Esophagus squamous epithelium (tissue), 5 donors: ENCODE measurements around the gene CDH20. TPM values are rescaled to one million over a fixed set of nuclear protein-coding genes. Genes with fewer than 3 reads are reported as not detected.

Experiments used
- DNase-seq: peaks from one replicate; lab custom pipeline; 2025; lab: John Stamatoyannopoulos, UW
- H3K27ac ChIP-seq, 4 donors: fragments of 200-600 bp; sonication (generic); one replicate each; pipeline ENCODE4 v1.5.1; 2016 to 2019; ENCODE audit warnings: mild to moderate bottlenecking in 1 of 4
- H3K27me3 ChIP-seq, 4 donors: fragments of 200-600 bp; sonication (generic); 1 replicate in 3 of 4; 2 replicates in 1 of 4; pipeline versions ENCODE4 v1.5.1 to v1.6.0; 2017 to 2021; ENCODE audit warnings: antibody characterized with exemption in 1 of 4
- H3K36me3 ChIP-seq, 3 donors: fragments of 200-600 bp; sonication (generic); one replicate each; pipeline ENCODE4 v1.5.1; 2016 to 2019
- H3K4me1 ChIP-seq, 3 donors: fragments of 200-600 bp; sonication (generic); one replicate each; pipeline ENCODE4 v1.5.1; 2017 to 2019
- H3K4me3 ChIP-seq, 4 donors: fragments of 200-600 bp; sonication (generic); 1 replicate in 3 of 4; 2 replicates in 1 of 4; pipeline ENCODE4 v1.5.1; 2016 to 2019; ENCODE audit warnings: mild to moderate bottlenecking in 2 of 4, moderate library complexity in 1 of 4
- H3K9me3 ChIP-seq, 3 donors: fragments of 200-600 bp; sonication (generic); one replicate each; pipeline ENCODE4 v1.5.1; 2016 to 2019
- POLR2A ChIP-seq, 4 donors: fragments of 450-650 bp; IDR thresholded peaks; one replicate each; pipeline ENCODE4 v1.6.1; 2017; ENCODE audit warnings: antibody characterized with exemption in 4 of 4, mild to moderate bottlenecking in 4 of 4, moderate library complexity in 3 of 4
- WGBS, 2 donors: methylation state at CpG; one replicate each; pipeline ENCODE4 v1.1.5; 2018; 5-methylcytosine and 5-hydroxymethylcytosine counted together
- intact Hi-C: fragments of 100-400 bp; cut with DNase I; formaldehyde crosslinking; loops from one replicate; pipeline ENCODE4 v1.15.0; 2022
- total RNA-seq, 4 donors: library from RNA; depleted of rRNA; stranded (reverse); fragments of >200 nt; gene quantifications; one replicate each; pipeline ENCODE4 v1.1.0, GENCODE V29; 2016
- TF ChIP-seq, protein P1 (sequence below), 6 experiments: fragments of 450-650 bp in 4 of 6; fragments of 200-600 bp in 2 of 6; sonication (generic) in 2 of 6; IDR thresholded peaks; one replicate each; pipeline ENCODE4 v1.5.1; 2016 to 2019; ENCODE audit warnings: antibody characterized with exemption in 6 of 6, mild to moderate bottlenecking in 4 of 6, moderate library complexity in 4 of 6
- donor health status: DM: yes; HTN: yes; CAD: no.

The CDH20 gene
- total RNA-seq, 4 donors from 2014 or later, result 0.23 to 3.4 TPM; not detected in 2

DNA sequence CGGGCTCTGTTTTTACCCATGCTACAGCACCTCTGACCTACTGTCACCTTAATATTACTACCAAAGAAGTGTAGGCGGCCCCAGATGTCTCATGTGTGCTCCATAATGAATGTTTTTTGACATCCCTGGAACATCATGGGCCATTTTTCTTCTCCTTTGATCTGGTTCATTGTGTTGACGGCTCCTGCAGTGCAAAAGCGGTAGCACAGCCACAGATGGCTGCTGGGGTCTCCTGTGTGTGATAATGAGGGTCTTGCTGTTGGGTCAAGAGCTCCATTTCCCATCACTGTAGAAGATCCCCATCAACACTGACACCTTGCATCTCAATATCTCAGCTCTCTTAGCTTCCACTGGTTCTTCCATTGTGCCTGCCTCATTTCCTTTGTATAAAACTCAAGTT is 95.0 kb downstream of the CDH20 start:
- H3K36me3 ChIP-seq, result no peaks in the 10 kb centered on the region
- H3K27me3 ChIP-seq, result no peaks in the 10 kb centered on the region
- no peaks in the 10 kb centered on the region for H3K9me3 ChIP-seq
- intact Hi-C loops, result no loop called here
- H3K4me1 ChIP-seq, result no peaks in the 10 kb centered on the region
- H3K4me3 ChIP-seq, result no peak overlapping the region
- no peak overlapping the region for H3K27ac ChIP-seq
- TF ChIP-seq, protein P1, sequence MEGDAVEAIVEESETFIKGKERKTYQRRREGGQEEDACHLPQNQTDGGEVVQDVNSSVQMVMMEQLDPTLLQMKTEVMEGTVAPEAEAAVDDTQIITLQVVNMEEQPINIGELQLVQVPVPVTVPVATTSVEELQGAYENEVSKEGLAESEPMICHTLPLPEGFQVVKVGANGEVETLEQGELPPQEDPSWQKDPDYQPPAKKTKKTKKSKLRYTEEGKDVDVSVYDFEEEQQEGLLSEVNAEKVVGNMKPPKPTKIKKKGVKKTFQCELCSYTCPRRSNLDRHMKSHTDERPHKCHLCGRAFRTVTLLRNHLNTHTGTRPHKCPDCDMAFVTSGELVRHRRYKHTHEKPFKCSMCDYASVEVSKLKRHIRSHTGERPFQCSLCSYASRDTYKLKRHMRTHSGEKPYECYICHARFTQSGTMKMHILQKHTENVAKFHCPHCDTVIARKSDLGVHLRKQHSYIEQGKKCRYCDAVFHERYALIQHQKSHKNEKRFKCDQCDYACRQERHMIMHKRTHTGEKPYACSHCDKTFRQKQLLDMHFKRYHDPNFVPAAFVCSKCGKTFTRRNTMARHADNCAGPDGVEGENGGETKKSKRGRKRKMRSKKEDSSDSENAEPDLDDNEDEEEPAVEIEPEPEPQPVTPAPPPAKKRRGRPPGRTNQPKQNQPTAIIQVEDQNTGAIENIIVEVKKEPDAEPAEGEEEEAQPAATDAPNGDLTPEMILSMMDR (IDR thresholded peaks at IDR 0.05), result no peak
- no peak for TF ChIP-seq POLR2A (IDR thresholded peaks at IDR 0.05)
- no peak for DNase-seq
- 65 to 69% methylated on average over 4 of the region's 4 CpGs for WGBS, 2 donors

DNA sequence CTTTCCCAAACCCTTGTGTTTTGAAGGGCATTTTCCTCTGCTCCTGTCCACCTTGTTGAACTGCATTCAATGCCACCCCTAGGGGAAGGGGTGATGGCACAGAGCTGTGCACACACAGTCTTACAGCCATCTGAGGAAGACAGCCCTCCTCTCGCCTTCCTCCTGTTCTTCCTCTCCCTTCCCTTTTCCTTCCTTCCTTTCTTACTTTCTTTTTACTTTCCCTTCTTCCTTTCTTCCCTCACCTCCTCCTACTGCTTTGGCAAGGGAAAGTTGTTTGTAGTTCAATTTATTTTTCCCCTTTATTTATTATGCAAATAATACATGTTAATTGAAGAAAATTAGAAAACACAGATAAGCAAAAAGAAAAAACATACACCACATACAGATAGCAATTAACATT is 99.4 kb downstream of the CDH20 start:
- Histone ChIP-seq H3K27me3 (no peaks in the 10 kb centered on the region), H3K4me1 (no peaks in the 10 kb centered on the region), H3K9me3 (no peaks in the 10 kb centered on the region), H3K27ac (no peak overlapping the region), H3K36me3 (no peaks in the 10 kb centered on the region), H3K4me3 (no peak overlapping the region)
- 73 to 81% methylated on average over 1 of the region's 1 CpG for WGBS, 2 donors
- no peak for DNase-seq
- TF ChIP-seq, protein P1 (IDR thresholded peaks at IDR 0.05), result no peak
- no peak for TF ChIP-seq POLR2A (IDR thresholded peaks at IDR 0.05)
- intact Hi-C loops, result no loop called here

DNA sequence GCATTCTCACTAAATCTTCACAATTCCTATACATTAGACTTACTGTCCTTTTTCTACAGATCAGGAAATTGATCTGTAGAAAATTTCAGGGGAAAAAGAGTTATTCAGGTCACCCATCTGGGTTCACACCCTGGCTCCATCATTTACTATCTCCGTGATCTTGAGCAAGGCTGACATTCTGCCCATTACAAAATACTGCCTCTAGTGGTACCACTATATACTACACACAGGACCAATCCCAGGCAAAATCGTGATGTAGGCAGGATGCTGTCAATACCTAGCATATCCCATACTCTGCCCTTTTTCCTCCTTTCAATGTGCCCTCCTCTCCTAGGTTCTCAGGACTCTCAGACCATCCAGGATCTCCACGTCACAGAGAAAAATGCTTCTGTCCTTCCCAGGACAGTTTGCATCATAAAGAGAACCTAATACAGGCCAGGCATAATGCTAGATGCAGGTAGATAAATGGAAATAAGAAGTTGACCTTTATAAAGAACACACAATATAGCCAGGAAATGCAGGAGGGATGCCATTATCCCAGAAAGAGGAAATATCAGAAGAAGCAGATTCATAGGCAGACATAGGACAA is 101.9 kb downstream of the CDH20 start:
- no peak for TF ChIP-seq POLR2A (IDR thresholded peaks at IDR 0.05)
- TF ChIP-seq, protein P1 (IDR thresholded peaks at IDR 0.05), result peak in 2 of 6 experiments; percentile 22 to 38
- Histone ChIP-seq H3K4me3 (no peak overlapping the region), H3K27me3 (no peaks in the 10 kb centered on the region), H3K36me3 (no peaks in the 10 kb centered on the region), H3K4me1 (no peaks in the 10 kb centered on the region), H3K9me3 (no peaks in the 10 kb centered on the region), H3K27ac (no peak overlapping the region)
- intact Hi-C loops, result no loop called here
- WGBS, 2 donors, result 42 to 51% methylated on average over 3 of the region's 3 CpGs
- no peak for DNase-seq

DNA sequence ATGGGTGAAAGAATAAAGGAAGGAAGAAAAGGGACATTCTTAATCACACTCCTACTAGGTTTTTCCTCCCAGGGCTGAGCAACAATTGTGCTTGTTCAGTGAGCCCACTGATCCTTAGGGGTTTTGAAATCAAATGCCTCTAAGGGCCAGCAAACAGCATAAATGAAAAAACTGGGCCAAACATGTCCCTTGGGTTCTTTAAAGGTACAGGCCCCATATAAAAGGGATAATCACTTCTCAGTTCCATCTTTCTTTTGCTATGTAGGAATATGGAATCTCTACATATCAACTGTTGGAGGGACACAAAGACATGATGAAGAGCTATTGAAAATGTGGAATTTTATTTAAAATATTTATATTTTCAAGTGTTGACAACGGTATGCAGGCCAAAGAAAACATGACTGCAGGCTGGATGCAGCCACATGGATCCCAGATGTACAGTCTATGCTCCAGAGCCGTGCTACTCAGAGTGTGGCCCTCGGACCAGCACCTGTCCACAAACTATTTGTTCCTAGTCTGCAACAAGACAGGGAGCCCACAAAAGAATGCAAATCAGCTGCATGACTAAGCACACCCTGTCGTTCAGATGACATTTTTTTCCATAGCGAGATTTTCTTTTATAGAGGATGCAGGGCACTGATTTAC is 110.0 kb downstream of the CDH20 start:
- Histone ChIP-seq H3K4me1 (no peaks in the 10 kb centered on the region), H3K27ac (no peak overlapping the region), H3K27me3 (no peaks in the 10 kb centered on the region), H3K4me3 (no peak overlapping the region), H3K36me3 (no peaks in the 10 kb centered on the region), H3K9me3 (no peaks in the 10 kb centered on the region)
- no peak for DNase-seq
- no peak for TF ChIP-seq POLR2A (IDR thresholded peaks at IDR 0.05)
- WGBS, 2 donors, result 51 to 55% methylated on average over 5 of the region's 5 CpGs
- intact Hi-C loops, result no loop called here

DNA sequence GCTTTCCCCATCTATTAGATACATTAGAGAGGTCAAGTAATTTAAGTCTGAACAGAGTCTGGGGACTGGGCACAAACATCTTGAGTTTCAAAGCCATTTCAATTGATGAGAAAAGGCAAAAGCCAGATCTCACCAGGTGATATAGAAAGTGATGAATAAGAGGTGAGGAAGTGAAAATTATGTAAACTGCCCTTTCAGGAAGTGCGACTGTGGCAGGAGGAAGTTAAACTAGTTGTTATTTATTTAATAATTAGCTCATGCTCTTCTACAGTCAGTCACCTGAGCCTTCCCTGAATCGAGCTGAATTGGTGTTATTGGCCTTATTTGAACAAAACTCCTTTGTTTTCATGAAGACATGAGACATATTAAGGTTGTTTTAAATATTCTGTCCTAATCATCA is 115.1 kb downstream of the CDH20 start:
- no peak overlapping the region for H3K27ac ChIP-seq
- H3K36me3 ChIP-seq, result no peaks in the 10 kb centered on the region
- no peak overlapping the region for H3K4me3 ChIP-seq
- intact Hi-C loops, result no loop called here
- TF ChIP-seq, protein P1 (IDR thresholded peaks at IDR 0.05), result no peak
- no peak for TF ChIP-seq POLR2A (IDR thresholded peaks at IDR 0.05)
- no peaks in the 10 kb centered on the region for H3K27me3 ChIP-seq
- WGBS, 2 donors, result 30 to 45% methylated on average over 2 of the region's 2 CpGs
- no peaks in the 10 kb centered on the region for H3K4me1 ChIP-seq
- DNase-seq, result no peak
- H3K9me3 ChIP-seq, result no peaks in the 10 kb centered on the region
